GM10266 (cell line): ENCODE measurements around the gene TLR5.

ENCODE experiments used
- DNase-seq: peaks from one replicate; pipeline ENCODE4 v3.0.0; 2012; ENCODE audit errors: extremely low spot score
- CTCF ChIP-seq: IDR thresholded peaks from 2 replicates; pipeline ENCODE4 v1.5.1; 2012; ENCODE audit warnings: mild to moderate bottlenecking, low read depth; ENCODE audit not compliant: control insufficient read depth, insufficient read depth; ENCODE audit errors: missing control alignments

TLR5 gene

GRCh38 chr1:223133306-223133823, 9.7 kb downstream of the TLR5 start:
- TF ChIP-seq CTCF = peak; percentile 13
- DNase-seq = no peak

- peak; percentile 76 for DNase-seq
- TF ChIP-seq CTCF = peak; percentile 78
These were observed 13.7 kb downstream of the TLR5 start for GRCh38 chr1:223129229-223129901.

GRCh38 chr1:223126741-223127140, 16.3 kb downstream of the TLR5 start:
- DNase-seq = no peak
- TF ChIP-seq CTCF = no peak

- DNase-seq = no peak
- TF ChIP-seq CTCF = no peak
These were observed 17.3 kb downstream of the TLR5 start for GRCh38 chr1:223125766-223126165.

GRCh38 chr1:223123011-223123610, 19.9 kb downstream of the TLR5 start:
- no peak for TF ChIP-seq CTCF

GRCh38 chr1:223118418-223118817, 24.6 kb downstream of the TLR5 start:
- no peak for TF ChIP-seq CTCF
- DNase-seq = no peak

More at GRCh38 chr1:223123011-223123610, 19.9 kb downstream of the TLR5 start:
- no peak for DNase-seq

GRCh38 chr1:223116950-223117349, 26.1 kb downstream of the TLR5 start:
- no peak for TF ChIP-seq CTCF
- DNase-seq = no peak
